Liver (tissue), 9 donors: ENCODE data around the gene PRKCH. TPM values are rescaled to one million over a fixed set of nuclear protein-coding genes. Genes with fewer than 3 reads are reported as not detected.

Experiments used
- DNase-seq: peaks from one replicate; pipeline ENCODE4 v3.0.0-alpha.2; 2017; ENCODE audit warnings: low spot score
- H3K27ac ChIP-seq, 2 donors: one replicate each; pipeline ENCODE4 v1.7.0; 2013; ENCODE audit warnings: inconsistent platforms in 2 of 2, low read length in 2 of 2, control low read depth in 1 of 2, low read depth in 1 of 2, mild to moderate bottlenecking in 1 of 2
- H3K27me3 ChIP-seq, 4 donors: one replicate each; pipeline versions ENCODE4 v1.6.1 to v1.7.0; 2013; ENCODE audit warnings: low read length in 3 of 4, inconsistent platforms in 1 of 4, mild to moderate bottlenecking in 1 of 4, moderate library complexity in 1 of 4; ENCODE audit not compliant: control insufficient read depth in 4 of 4, insufficient read depth in 4 of 4
- H3K36me3 ChIP-seq, 4 donors: one replicate each; pipeline versions ENCODE4 v1.6.1 to v1.7.0; 2013; ENCODE audit warnings: low read length in 3 of 4, mild to moderate bottlenecking in 3 of 4, low read depth in 1 of 4, moderate library complexity in 1 of 4; ENCODE audit not compliant: control insufficient read depth in 4 of 4, insufficient read depth in 3 of 4
- H3K4me1 ChIP-seq, 4 donors: one replicate each; pipeline versions ENCODE4 v1.6.1 to v1.7.0; 2013; ENCODE audit warnings: low read length in 3 of 4, mild to moderate bottlenecking in 3 of 4, moderate library complexity in 1 of 4; ENCODE audit not compliant: control insufficient read depth in 4 of 4, insufficient read depth in 4 of 4
- H3K4me3 ChIP-seq, 3 donors: one replicate each; pipeline versions ENCODE4 v1.6.1 to v1.7.0; 2013; ENCODE audit warnings: low read length in 3 of 3, control low read depth in 1 of 3, low read depth in 1 of 3, mild to moderate bottlenecking in 1 of 3
- H3K9ac ChIP-seq, 2 donors: one replicate each; pipeline ENCODE4 v1.7.0; 2013; ENCODE audit warnings: low read length in 2 of 2, mild to moderate bottlenecking in 2 of 2, moderate library complexity in 2 of 2, control low read depth in 1 of 2, low read depth in 1 of 2
- H3K9me3 ChIP-seq, 4 donors: one replicate each; pipeline versions ENCODE4 v1.6.1 to v1.7.0; 2013; ENCODE audit warnings: low read length in 3 of 4; ENCODE audit not compliant: control insufficient read depth in 4 of 4
- FOXA1 ChIP-seq: IDR thresholded peaks from 2 replicates; pipeline ENCODE4 v1.6.1; 2016; ENCODE audit warnings: antibody characterized with exemption
- FOXA2 ChIP-seq: IDR thresholded peaks from 2 replicates; pipeline ENCODE4 v1.6.1; 2016; ENCODE audit warnings: antibody characterized with exemption
- GABPA ChIP-seq, 2 donors: IDR thresholded peaks in 1 of 2; conservative IDR thresholded peaks in 1 of 2; 2 replicates each; pipeline ENCODE4 v1.6.1; 2016; ENCODE audit warnings: antibody characterized with exemption in 2 of 2, mild to moderate bottlenecking in 1 of 2, moderate library complexity in 1 of 2
- HNF4A ChIP-seq, 2 donors: conservative IDR thresholded peaks; 2 replicates each; pipeline ENCODE4 v1.6.1; 2016; ENCODE audit warnings: antibody characterized with exemption in 2 of 2, mild to moderate bottlenecking in 2 of 2
- JUND ChIP-seq, 2 donors: IDR thresholded peaks; 2 replicates each; pipeline ENCODE4 v1.6.1; 2016; ENCODE audit warnings: antibody characterized with exemption in 2 of 2
- NR2F2 ChIP-seq: IDR thresholded peaks from 2 replicates; pipeline ENCODE4 v1.6.1; 2016; ENCODE audit warnings: antibody characterized with exemption
- RAD21 ChIP-seq, 2 donors: IDR thresholded peaks; 2 replicates each; pipeline ENCODE4 v1.6.1; 2016; ENCODE audit warnings: antibody characterized with exemption in 2 of 2, mild to moderate bottlenecking in 2 of 2
- RXRA ChIP-seq, 2 donors: IDR thresholded peaks; 2 replicates each; pipeline ENCODE4 v1.6.1; 2017 to 2018; ENCODE audit warnings: antibody characterized with exemption in 2 of 2, mild to moderate bottlenecking in 1 of 2
- TAF1 ChIP-seq: conservative IDR thresholded peaks from 2 replicates; pipeline ENCODE4 v1.6.1; 2016; ENCODE audit warnings: antibody characterized with exemption, mild to moderate bottlenecking
- WGBS: extraction: QIAGEN DNeasy Blood & Tissue Kit; methylation state at CpG from one replicate; pipeline ENCODE4 v1.1.7; 2013; 5-methylcytosine and 5-hydroxymethylcytosine counted together
- polyA plus RNA-seq, 2 donors: library from polyadenylated mRNA; stranded (reverse) in 1 of 2; unstranded in 1 of 2; fragments of 200-250 nt in 1 of 2; fragments of >200 nt in 1 of 2; fragmentation: Nextera tagmentation in 1 of 2; extraction: Ambion mirVana in 1 of 2; gene quantifications; one replicate each; pipeline versions ENCODE4 v1.2.1 to v1.2.3, GENCODE V29; 2013 to 2015
- total RNA-seq, 2 donors: library from RNA; depleted of rRNA; stranded (reverse); fragments of >200 nt; gene quantifications; one replicate each; pipeline ENCODE4 v1.2.3, GENCODE V29; 2014
- TF ChIP-seq, protein P1 (sequence below): IDR thresholded peaks from 2 replicates; pipeline ENCODE4 v1.6.1; 2016; ENCODE audit warnings: antibody characterized with exemption
- TF ChIP-seq, protein P2 (sequence below): fragments of 150-350 bp; IDR thresholded peaks from 2 replicates; pipeline ENCODE4 v1.5.1; 2017; ENCODE audit warnings: improper control_type of control experiment, low read depth, low read length; ENCODE audit not compliant: missing input control
- TF ChIP-seq, protein P3 (sequence below): IDR thresholded peaks from 2 replicates; pipeline ENCODE4 v1.6.1; 2016; ENCODE audit warnings: antibody characterized with exemption, mild to moderate bottlenecking
- TF ChIP-seq, protein P4 (sequence below): IDR thresholded peaks from 2 replicates; pipeline ENCODE4 v1.6.1; 2016; ENCODE audit warnings: antibody characterized with exemption
- TF ChIP-seq, protein P5 (sequence below): IDR thresholded peaks from 2 replicates; pipeline ENCODE4 v1.6.1; 2016; ENCODE audit warnings: antibody characterized with exemption
- donor health status: healthy.
- donor health status: healthy.
- donor health status: healthy.
- donor health status: healthy.
- donor health status: healthy.

Gene PRKCH
- total and polyA plus RNA-seq, 4 donors = 3.9 to 13.7 (median 7.0) TPM

DNA sequence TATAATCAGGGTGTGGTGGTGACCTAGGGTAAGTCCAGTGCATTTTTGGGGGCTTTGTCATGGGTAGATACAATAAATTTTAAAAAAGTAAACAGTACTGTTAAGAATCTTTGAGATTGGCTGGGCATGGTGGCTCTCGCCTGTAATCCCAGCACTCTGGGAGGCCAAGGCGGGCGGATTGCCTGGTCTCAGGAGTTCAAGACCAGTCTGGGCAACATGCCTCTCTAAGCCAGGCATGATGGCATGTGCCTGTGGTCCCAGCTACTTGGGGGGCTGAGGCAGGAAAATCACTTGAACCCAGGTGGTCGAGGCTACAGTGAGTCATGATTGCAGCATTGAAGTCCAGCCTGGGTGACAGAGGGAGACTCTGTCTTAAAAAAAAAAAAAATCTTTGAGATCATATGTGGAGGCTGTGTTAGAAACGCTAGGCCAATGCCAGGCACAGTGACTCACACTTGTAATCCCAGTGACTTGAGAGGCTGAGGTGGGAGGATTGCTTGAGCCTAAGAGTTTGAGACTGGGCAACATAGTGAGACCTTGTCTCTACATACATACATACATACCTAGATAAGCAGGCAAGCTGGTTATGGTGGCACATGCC lies 67.7 kb downstream of the PRKCH start:
- WGBS = 87% methylated on average over 5 of the region's 5 CpGs
- H3K4me1 ChIP-seq = no peaks in the 10 kb centered on the region
- no peak for DNase-seq

DNA sequence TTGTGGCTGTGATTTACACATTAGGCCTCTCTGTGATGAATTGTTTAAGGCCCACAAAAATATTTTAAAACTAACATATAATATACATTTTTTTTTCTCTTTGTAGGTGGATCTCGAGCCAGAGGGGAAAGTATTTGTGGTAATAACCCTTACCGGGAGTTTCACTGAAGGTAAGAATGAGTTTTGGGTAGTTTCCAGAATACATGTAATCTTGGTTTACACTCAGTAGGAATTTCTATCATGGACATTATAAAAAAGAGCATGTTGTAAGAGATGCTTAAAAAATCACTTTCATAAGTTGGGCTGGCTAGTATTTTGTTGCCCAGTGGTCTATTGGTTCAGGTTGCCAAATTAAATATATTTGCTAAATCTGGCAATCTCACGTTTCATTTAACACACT lies 69.7 kb downstream of the PRKCH start:
- no peak overlapping the region for H3K27ac ChIP-seq
- no peaks in the 10 kb centered on the region for H3K27me3 ChIP-seq
- no peaks in the 10 kb centered on the region for H3K4me1 ChIP-seq
- DNase-seq = no peak
- WGBS = 74% methylated on average over 3 of the region's 3 CpGs
- no peaks in the 10 kb centered on the region for H3K9me3 ChIP-seq
- H3K36me3 ChIP-seq = no peaks in the 10 kb centered on the region
- no peak overlapping the region for H3K4me3 ChIP-seq
- no peak overlapping the region for H3K9ac ChIP-seq
- TF ChIP-seq GABPA (IDR thresholded peaks at IDR 0.05 in 1 of 2, conservative IDR thresholded peaks at IDR 0.05 in 1 of 2) = no peak
- TF ChIP-seq, protein P1, sequence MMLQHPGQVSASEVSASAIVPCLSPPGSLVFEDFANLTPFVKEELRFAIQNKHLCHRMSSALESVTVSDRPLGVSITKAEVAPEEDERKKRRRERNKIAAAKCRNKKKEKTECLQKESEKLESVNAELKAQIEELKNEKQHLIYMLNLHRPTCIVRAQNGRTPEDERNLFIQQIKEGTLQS = no peak
- TF ChIP-seq, protein P2, sequence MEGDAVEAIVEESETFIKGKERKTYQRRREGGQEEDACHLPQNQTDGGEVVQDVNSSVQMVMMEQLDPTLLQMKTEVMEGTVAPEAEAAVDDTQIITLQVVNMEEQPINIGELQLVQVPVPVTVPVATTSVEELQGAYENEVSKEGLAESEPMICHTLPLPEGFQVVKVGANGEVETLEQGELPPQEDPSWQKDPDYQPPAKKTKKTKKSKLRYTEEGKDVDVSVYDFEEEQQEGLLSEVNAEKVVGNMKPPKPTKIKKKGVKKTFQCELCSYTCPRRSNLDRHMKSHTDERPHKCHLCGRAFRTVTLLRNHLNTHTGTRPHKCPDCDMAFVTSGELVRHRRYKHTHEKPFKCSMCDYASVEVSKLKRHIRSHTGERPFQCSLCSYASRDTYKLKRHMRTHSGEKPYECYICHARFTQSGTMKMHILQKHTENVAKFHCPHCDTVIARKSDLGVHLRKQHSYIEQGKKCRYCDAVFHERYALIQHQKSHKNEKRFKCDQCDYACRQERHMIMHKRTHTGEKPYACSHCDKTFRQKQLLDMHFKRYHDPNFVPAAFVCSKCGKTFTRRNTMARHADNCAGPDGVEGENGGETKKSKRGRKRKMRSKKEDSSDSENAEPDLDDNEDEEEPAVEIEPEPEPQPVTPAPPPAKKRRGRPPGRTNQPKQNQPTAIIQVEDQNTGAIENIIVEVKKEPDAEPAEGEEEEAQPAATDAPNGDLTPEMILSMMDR = no peak
- TF ChIP-seq, protein P3, sequence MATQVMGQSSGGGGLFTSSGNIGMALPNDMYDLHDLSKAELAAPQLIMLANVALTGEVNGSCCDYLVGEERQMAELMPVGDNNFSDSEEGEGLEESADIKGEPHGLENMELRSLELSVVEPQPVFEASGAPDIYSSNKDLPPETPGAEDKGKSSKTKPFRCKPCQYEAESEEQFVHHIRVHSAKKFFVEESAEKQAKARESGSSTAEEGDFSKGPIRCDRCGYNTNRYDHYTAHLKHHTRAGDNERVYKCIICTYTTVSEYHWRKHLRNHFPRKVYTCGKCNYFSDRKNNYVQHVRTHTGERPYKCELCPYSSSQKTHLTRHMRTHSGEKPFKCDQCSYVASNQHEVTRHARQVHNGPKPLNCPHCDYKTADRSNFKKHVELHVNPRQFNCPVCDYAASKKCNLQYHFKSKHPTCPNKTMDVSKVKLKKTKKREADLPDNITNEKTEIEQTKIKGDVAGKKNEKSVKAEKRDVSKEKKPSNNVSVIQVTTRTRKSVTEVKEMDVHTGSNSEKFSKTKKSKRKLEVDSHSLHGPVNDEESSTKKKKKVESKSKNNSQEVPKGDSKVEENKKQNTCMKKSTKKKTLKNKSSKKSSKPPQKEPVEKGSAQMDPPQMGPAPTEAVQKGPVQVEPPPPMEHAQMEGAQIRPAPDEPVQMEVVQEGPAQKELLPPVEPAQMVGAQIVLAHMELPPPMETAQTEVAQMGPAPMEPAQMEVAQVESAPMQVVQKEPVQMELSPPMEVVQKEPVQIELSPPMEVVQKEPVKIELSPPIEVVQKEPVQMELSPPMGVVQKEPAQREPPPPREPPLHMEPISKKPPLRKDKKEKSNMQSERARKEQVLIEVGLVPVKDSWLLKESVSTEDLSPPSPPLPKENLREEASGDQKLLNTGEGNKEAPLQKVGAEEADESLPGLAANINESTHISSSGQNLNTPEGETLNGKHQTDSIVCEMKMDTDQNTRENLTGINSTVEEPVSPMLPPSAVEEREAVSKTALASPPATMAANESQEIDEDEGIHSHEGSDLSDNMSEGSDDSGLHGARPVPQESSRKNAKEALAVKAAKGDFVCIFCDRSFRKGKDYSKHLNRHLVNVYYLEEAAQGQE = no peak

More for the DNA sequence above, 67.7 kb downstream of the PRKCH start:
- Histone ChIP-seq H3K9me3 (no peaks in the 10 kb centered on the region), H3K36me3 (no peaks in the 10 kb centered on the region), H3K27me3 (no peaks in the 10 kb centered on the region), H3K9ac (no peak overlapping the region), H3K27ac (no peak overlapping the region), H3K4me3 (no peak overlapping the region)
- TF ChIP-seq JUND (IDR thresholded peaks at IDR 0.05) (no peak), RXRA (IDR thresholded peaks at IDR 0.05) (no peak), RAD21 (IDR thresholded peaks at IDR 0.05) (no peak), GABPA (IDR thresholded peaks at IDR 0.05 in 1 of 2, conservative IDR thresholded peaks at IDR 0.05 in 1 of 2) (no peak), HNF4A (conservative IDR thresholded peaks at IDR 0.05) (no peak), FOXA1 (no peak), TAF1 (no peak), FOXA2 (no peak), NR2F2 (no peak)
- TF ChIP-seq, protein P3 = no peak
- TF ChIP-seq, protein P1 = no peak
- TF ChIP-seq, protein P4, sequence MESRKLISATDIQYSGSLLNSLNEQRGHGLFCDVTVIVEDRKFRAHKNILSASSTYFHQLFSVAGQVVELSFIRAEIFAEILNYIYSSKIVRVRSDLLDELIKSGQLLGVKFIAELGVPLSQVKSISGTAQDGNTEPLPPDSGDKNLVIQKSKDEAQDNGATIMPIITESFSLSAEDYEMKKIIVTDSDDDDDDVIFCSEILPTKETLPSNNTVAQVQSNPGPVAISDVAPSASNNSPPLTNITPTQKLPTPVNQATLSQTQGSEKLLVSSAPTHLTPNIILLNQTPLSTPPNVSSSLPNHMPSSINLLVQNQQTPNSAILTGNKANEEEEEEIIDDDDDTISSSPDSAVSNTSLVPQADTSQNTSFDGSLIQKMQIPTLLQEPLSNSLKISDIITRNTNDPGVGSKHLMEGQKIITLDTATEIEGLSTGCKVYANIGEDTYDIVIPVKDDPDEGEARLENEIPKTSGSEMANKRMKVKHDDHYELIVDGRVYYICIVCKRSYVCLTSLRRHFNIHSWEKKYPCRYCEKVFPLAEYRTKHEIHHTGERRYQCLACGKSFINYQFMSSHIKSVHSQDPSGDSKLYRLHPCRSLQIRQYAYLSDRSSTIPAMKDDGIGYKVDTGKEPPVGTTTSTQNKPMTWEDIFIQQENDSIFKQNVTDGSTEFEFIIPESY = no peak
- TF ChIP-seq, protein P2 = no peak
- TF ChIP-seq, protein P5, sequence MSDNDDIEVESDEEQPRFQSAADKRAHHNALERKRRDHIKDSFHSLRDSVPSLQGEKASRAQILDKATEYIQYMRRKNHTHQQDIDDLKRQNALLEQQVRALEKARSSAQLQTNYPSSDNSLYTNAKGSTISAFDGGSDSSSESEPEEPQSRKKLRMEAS = no peak
